ENCODE measurements around the gene MOK.

- TF ChIP-seq CTCF (IDR thresholded peaks at IDR 0.05) (no peak), EP300 (IDR thresholded peaks at IDR 0.05) (no peak), POLR2A (IDR thresholded peaks at IDR 0.05) (no peak), POLR2AphosphoS5 (IDR thresholded peaks at IDR 0.05) (no peak)
Measured at GRCh38 chr14:102238766-102239165, 66.2 kb downstream of the MOK start.
